BLaER1 treated with 17β-estradiol and CSF1 and Interleukin-3, amounts not matched to agents 10 nM and 100 nM (cell line): ENCODE results near the gene NAP1L5.

Experiments
- H3K27ac ChIP-seq, 11 experiments: shearing (Covaris generic); formaldehyde crosslinking; 2 replicates each; pipeline ENCODE4 v1.8.1; 2022
- H3K27me3 ChIP-seq, 11 experiments: shearing (Covaris generic); formaldehyde crosslinking; 2 replicates each; pipeline ENCODE4 v1.8.1; 2022
- H3K36me3 ChIP-seq, 11 experiments: shearing (Covaris generic); formaldehyde crosslinking; 2 replicates each; pipeline ENCODE4 v1.8.1; 2022
- H3K4me1 ChIP-seq, 10 experiments: shearing (Covaris generic); formaldehyde crosslinking; 2 replicates each; pipeline ENCODE4 v1.8.1; 2022
- H3K4me2 ChIP-seq, 11 experiments: shearing (Covaris generic); formaldehyde crosslinking; 2 replicates each; pipeline ENCODE4 v1.8.1; 2022
- H3K4me3 ChIP-seq, 10 experiments: shearing (Covaris generic); formaldehyde crosslinking; 2 replicates each; pipeline ENCODE4 v1.8.1; 2022
- H3K9ac ChIP-seq, 11 experiments: shearing (Covaris generic); formaldehyde crosslinking; 2 replicates each; pipeline ENCODE4 v1.8.1; 2022
- H3K9me3 ChIP-seq, 11 experiments: shearing (Covaris generic); formaldehyde crosslinking; replicated peaks in 1 of 11; 2 replicates each; pipeline ENCODE4 v1.8.1; 2022
- H4K20me1 ChIP-seq, 11 experiments: shearing (Covaris generic); formaldehyde crosslinking; 2 replicates each; pipeline ENCODE4 v1.8.1; 2022
- Cebpa-rat ChIP-seq, 11 experiments: shearing (Covaris generic); IDR thresholded peaks; 2 replicates each; pipeline ENCODE4 v1.8.1; 2022

The NAP1L5 gene

GRCh38 chr4:88672987-88673386 lies 24.6 kb downstream of the NAP1L5 start:
- no peaks in the 10 kb centered on the region for H3K27me3 ChIP-seq
- no peak overlapping the region for H3K27ac ChIP-seq
- H3K4me3 ChIP-seq: no peak overlapping the region
- H3K4me1 ChIP-seq: no peaks in the 10 kb centered on the region
- H3K4me2 ChIP-seq: no peak overlapping the region
- H3K36me3 ChIP-seq: peaks cover 15 to 87% (median 39%) of the 10 kb centered on the region in 11 experiments
- no peak for TF ChIP-seq Cebpa-rat (IDR thresholded peaks at IDR 0.05)
- no peak overlapping the region for H3K9ac ChIP-seq
- H4K20me1 ChIP-seq: no peaks in the 10 kb centered on the region; a peak in 1 of 22 replicates
- H3K9me3 ChIP-seq: 0 out of 22 replicates have a peak, but pooled peaks cover 0 to 3% (median 0%) of the 10 kb centered on the region in 11 experiments

DNA sequence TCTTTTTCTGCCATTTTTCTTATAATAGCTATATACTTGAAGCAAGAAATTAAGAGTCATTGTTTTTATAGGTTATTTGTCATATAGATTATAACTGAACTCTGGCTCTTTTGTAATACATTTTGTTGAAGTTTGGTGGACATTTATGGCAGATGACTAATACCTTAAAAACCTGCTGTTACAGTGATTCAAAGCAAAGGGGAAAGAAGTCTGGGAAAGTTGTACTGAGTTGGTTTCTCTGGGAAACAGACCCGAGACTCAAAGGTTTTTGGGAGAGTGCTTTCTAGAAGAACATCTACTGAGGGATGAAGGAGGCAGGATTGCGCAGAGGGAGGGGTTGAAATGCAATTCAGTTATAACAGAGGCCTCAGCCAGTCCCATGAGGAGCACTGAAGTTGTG lies 35.9 kb downstream of the NAP1L5 start:
- Histone ChIP-seq H3K4me3 (no peak overlapping the region), H3K4me2 (no peak overlapping the region), H3K36me3 (peaks cover 8 to 91% (median 18%) of the 10 kb centered on the region in 11 experiments; a peak in 16 of 22 replicates), H4K20me1 (no peaks in the 10 kb centered on the region; a peak in 1 of 22 replicates), H3K9ac (no peak overlapping the region), H3K4me1 (0 out of 20 replicates have a peak, but pooled peaks cover 0 to 3% (median 0%) of the 10 kb centered on the region in 10 experiments), H3K9me3 (no peaks in the 10 kb centered on the region), H3K27ac (no peak overlapping the region), H3K27me3 (no peaks in the 10 kb centered on the region)
- TF ChIP-seq Cebpa-rat (IDR thresholded peaks at IDR 0.05): no peak

DNA sequence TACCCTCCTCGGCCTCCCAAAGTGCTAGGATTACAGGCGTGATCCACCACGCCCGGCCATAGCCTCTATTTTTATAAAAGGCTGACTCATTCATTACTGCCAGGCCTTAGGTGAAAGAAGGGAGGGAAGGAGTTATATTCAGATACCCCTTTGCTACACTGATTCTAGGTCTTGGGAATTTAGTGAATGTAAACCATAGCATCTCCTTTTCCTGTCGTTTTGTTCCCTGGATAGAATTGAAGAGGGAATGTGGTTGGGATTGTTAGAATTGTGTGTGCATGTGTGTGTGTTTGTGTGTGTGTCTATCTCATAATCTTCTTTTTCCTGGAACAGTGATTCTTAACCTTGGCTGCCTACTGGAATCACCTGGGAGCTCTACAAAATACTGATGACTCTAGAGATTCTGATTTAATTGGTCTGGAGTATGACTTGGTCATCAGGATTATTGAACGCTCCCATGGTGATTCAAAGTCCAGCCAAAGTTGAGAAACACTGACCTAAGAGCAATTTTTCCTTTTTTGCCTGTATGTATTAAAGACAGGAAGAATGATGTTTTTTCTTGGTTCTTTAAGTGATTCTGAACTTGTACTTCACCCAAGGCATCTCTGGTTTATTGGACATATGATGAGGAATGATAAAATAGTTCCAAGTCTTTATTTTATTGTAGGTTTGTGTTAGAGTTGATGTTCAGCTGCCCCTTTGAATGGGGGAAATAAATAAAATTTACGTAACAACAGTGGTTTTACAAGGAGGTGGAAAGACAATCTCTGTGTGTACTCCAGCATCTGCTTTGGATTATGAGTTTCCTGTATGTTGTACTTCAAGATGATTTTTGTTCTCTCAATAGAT lies 37.0 kb downstream of the NAP1L5 start:
- Histone ChIP-seq H3K4me2 (no peak overlapping the region), H3K4me3 (no peak overlapping the region), H3K4me1 (0 out of 20 replicates have a peak, but pooled peaks cover 0 to 3% (median 0%) of the 10 kb centered on the region in 10 experiments), H3K27ac (no peak overlapping the region), H3K9ac (no peak overlapping the region), H3K36me3 (peaks cover 15 to 94% (median 26%) of the 10 kb centered on the region in 11 experiments; a peak in 21 of 22 replicates), H4K20me1 (no peaks in the 10 kb centered on the region; a peak in 1 of 22 replicates), H3K9me3 (no peaks in the 10 kb centered on the region), H3K27me3 (no peaks in the 10 kb centered on the region)
- no peak for TF ChIP-seq Cebpa-rat (IDR thresholded peaks at IDR 0.05)

DNA sequence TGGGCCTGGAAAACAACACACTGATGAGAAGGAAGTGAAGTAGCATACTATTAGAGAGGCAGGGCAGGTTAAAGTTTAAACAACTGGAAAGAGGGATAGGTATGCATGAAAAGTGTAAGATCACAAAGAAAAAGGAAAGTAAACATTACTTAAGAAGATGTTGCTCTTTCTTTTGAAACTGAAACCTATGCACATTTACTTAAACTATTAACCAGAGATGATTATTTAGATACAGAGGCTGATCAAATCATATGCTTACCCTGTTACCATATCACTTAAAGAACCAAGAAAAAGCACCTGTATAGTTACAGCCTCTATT lies 37.8 kb downstream of the NAP1L5 start:
- Histone ChIP-seq H3K36me3 (peaks cover 23 to 94% (median 34%) of the 10 kb centered on the region in 11 experiments), H3K9ac (no peak overlapping the region), H3K27ac (no peak overlapping the region), H3K4me3 (no peak overlapping the region), H3K9me3 (no peaks in the 10 kb centered on the region), H4K20me1 (no peaks in the 10 kb centered on the region; a peak in 1 of 22 replicates), H3K27me3 (no peaks in the 10 kb centered on the region), H3K4me2 (no peak overlapping the region), H3K4me1 (0 out of 20 replicates have a peak, but pooled peaks cover 0 to 3% (median 0%) of the 10 kb centered on the region in 10 experiments)
- no peak for TF ChIP-seq Cebpa-rat (IDR thresholded peaks at IDR 0.05)

GRCh38 chr4:88659055-88659889 lies 38.4 kb downstream of the NAP1L5 start:
- Histone ChIP-seq H3K36me3 (peaks cover 23 to 91% (median 36%) of the 10 kb centered on the region in 11 experiments), H3K4me1 (0 out of 20 replicates have a peak, but pooled peaks cover 0 to 3% (median 0%) of the 10 kb centered on the region in 10 experiments), H3K9ac (no peak overlapping the region), H3K4me2 (no peak overlapping the region), H4K20me1 (no peaks in the 10 kb centered on the region; a peak in 1 of 22 replicates), H3K4me3 (no peak overlapping the region), H3K27me3 (no peaks in the 10 kb centered on the region), H3K9me3 (no peaks in the 10 kb centered on the region), H3K27ac (no peak overlapping the region)
- TF ChIP-seq Cebpa-rat (IDR thresholded peaks at IDR 0.05): no peak

- H3K27ac ChIP-seq: no peak overlapping the region
- peaks cover 0 to 6% (median 0%) of the 10 kb centered on the region in 11 experiments; a peak in 1 of 22 replicates for H4K20me1 ChIP-seq
- H3K4me1 ChIP-seq: 0 out of 20 replicates have a peak, but pooled peaks cover 0 to 3% (median 0%) of the 10 kb centered on the region in 10 experiments
- no peak overlapping the region for H3K4me3 ChIP-seq
- H3K4me2 ChIP-seq: no peak overlapping the region
- no peak for TF ChIP-seq Cebpa-rat (IDR thresholded peaks at IDR 0.05)
- no peak overlapping the region for H3K9ac ChIP-seq
- peaks cover 16 to 82% (median 42%) of the 10 kb centered on the region in 11 experiments for H3K36me3 ChIP-seq
- H3K9me3 ChIP-seq: no peaks in the 10 kb centered on the region
- H3K27me3 ChIP-seq: no peaks in the 10 kb centered on the region
These were observed 42.4 kb downstream of the NAP1L5 start for GRCh38 chr4:88655226-88655625.

DNA sequence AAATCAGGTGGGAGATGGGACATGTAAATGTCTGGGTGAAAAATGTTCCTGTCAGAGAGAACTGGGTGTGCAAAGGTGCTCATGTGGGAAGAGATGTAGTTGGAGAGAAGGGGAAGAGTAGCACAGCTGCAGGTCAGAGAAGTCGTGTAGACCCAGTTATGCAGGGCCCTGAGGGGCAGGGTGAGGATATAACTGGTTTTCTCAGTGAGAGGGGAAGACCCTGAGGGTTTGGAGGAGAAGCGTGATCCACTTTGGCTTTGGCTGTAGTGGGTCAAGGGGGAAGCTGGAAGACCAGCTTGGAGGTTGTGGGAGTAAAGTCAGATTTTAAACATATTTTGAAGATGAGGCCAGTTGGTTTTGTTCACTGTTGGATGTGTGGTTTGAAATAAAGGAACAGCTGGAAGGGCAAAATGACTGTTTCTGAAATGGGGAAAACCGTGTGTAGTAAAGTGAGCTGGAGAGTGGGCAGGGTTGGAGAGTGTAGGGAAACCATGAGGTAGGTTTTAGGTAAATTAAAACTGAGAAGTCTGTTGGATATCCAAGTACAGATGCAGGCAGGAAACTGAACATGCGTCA lies 44.2 kb downstream of the NAP1L5 start:
- Histone ChIP-seq H3K27me3 (no peaks in the 10 kb centered on the region), H3K36me3 (peaks cover 16 to 75% (median 42%) of the 10 kb centered on the region in 11 experiments), H4K20me1 (peaks cover 0 to 22% (median 0%) of the 10 kb centered on the region in 11 experiments; a peak in 3 of 22 replicates), H3K9ac (no peak overlapping the region), H3K9me3 (no peaks in the 10 kb centered on the region), H3K4me3 (no peak overlapping the region), H3K4me2 (no peak overlapping the region), H3K27ac (no peak overlapping the region), H3K4me1 (0 out of 20 replicates have a peak, but pooled peaks cover 0 to 3% (median 0%) of the 10 kb centered on the region in 10 experiments)
- no peak for TF ChIP-seq Cebpa-rat (IDR thresholded peaks at IDR 0.05)

GRCh38 chr4:88649716-88650115 lies 47.9 kb downstream of the NAP1L5 start:
- Histone ChIP-seq H4K20me1 (peaks cover 0 to 55% (median 0%) of the 10 kb centered on the region in 11 experiments; a peak in 3 of 22 replicates), H3K27ac (no peak overlapping the region), H3K4me1 (no peaks in the 10 kb centered on the region), H3K27me3 (no peaks in the 10 kb centered on the region), H3K4me2 (no peak overlapping the region), H3K9ac (no peak overlapping the region), H3K36me3 (peaks cover 0 to 38% (median 21%) of the 10 kb centered on the region in 11 experiments; a peak in 18 of 22 replicates), H3K9me3 (no peaks in the 10 kb centered on the region), H3K4me3 (no peak overlapping the region)
- TF ChIP-seq Cebpa-rat (IDR thresholded peaks at IDR 0.05): no peak
